Measurements from ENCODE around the gene MYMK.

GRCh38 chr9:133492061-133493021 lies 32.4 kb downstream of the MYMK start:
- no peak for TF ChIP-seq CTCF (IDR thresholded peaks at IDR 0.05)
- no peak for TF ChIP-seq POLR2A (IDR thresholded peaks at IDR 0.05)

All from esophagus squamous epithelium (tissue), 4 donors.